Lower leg skin (tissue), 4 donors: ENCODE results near the gene PRKCE. TPM values are rescaled to one million over a fixed set of nuclear protein-coding genes. Genes with fewer than 3 reads are reported as not detected.
"Not testable (repeated sequence)": the region's sequence is repeated elsewhere in the genome, so short reads cannot be mapped to it uniquely, and the experiment has no call there.

Experiments
- DNase-seq, 2 donors: peaks; one replicate each; pipeline ENCODE4 v3.0.0-alpha.2; 2019; ENCODE audit warnings: low spot score in 2 of 2
- H3K4me3 ChIP-seq: fragments of 200-600 bp; sonication (generic); 2 replicates; pipeline ENCODE4 v1.5.1; 2017; ENCODE audit warnings: mild to moderate bottlenecking, low read depth; ENCODE audit not compliant: poor library complexity, severe bottlenecking
- CTCF ChIP-seq, 3 donors: fragments of 450-650 bp; IDR thresholded peaks; one replicate each; pipeline ENCODE4 v1.5.1; 2016; ENCODE audit warnings: antibody characterized with exemption in 3 of 3, mild to moderate bottlenecking in 3 of 3, moderate library complexity in 2 of 3
- POLR2A ChIP-seq, 2 donors: fragments of 450-650 bp; IDR thresholded peaks; one replicate each; pipeline ENCODE4 v1.6.1; 2016 to 2017; ENCODE audit warnings: antibody characterized with exemption in 2 of 2, mild to moderate bottlenecking in 1 of 2, moderate library complexity in 1 of 2
- WGBS, 2 donors: methylation state at CpG; one replicate each; pipeline ENCODE4 v1.1.5; 2018; 5-methylcytosine and 5-hydroxymethylcytosine counted together
- intact Hi-C: fragments of 100-400 bp; cut with DNase I; formaldehyde crosslinking; loops from one replicate; pipeline ENCODE4 v1.15.0; 2023; ENCODE audit warnings: low total_unique reads
- total RNA-seq, 4 donors: library from RNA; depleted of rRNA; stranded (reverse); fragments of >200 nt; gene quantifications; one replicate each; pipeline ENCODE4 v1.1.0, GENCODE V29; 2016

PRKCE gene
- total RNA-seq, 4 donors from 2014 or later = 3.5 to 10.3 (median 6.1) TPM

DNA sequence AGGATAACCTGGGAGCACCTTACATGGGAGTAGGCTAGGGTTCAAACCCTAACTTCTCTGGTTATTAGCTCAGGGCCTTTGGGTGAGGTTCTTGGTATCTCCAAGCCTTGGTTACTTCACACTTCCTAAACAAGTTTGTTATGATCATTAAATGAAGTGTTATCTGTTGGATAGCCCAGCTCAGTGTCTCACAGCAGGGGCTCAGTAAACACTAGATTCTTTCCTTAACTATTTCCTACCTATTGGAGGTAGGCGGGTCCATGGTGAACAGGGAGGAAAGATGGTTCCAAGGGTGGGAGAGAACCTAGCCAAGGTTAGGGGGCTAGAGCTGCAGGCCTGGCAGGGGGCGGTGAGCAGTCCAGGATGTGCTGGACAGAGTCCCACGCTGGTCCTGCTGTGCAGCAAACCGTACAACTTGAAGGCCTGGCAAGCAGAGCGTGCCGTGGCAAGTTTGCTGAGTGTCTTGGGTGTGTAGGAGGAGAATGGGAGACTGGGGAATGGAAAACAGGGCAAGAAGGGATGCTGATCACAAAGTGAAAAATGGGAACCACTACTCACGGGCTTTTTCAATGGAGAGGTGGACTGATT, 259.1 kb downstream of the PRKCE start:
- TF ChIP-seq POLR2A (IDR thresholded peaks at IDR 0.05) (no peak), CTCF (IDR thresholded peaks at IDR 0.05) (no peak)
- intact Hi-C loops = no loop called here
- DNase-seq = no peak
- 49 to 52% methylated on average over 7 of the region's 7 CpGs for WGBS, 2 donors
- H3K4me3 ChIP-seq = no peak overlapping the region

GRCh38 chr2:45911538-45911937, 260.1 kb downstream of the PRKCE start:
- WGBS, 2 donors = 91 to 95% methylated on average over 3 of the region's 3 CpGs
- intact Hi-C loops = no loop called here
- TF ChIP-seq CTCF (IDR thresholded peaks at IDR 0.05) = no peak
- TF ChIP-seq POLR2A (IDR thresholded peaks at IDR 0.05) = no peak
- no peak overlapping the region for H3K4me3 ChIP-seq
- DNase-seq = no peak

- no peak for TF ChIP-seq CTCF (IDR thresholded peaks at IDR 0.05)
- no peak for TF ChIP-seq POLR2A (IDR thresholded peaks at IDR 0.05)
- no peak for DNase-seq
- WGBS, 2 donors = 89 to 91% methylated on average over 5 of the region's 5 CpGs
- no peak overlapping the region for H3K4me3 ChIP-seq
- intact Hi-C loops = no loop called here
These were observed 260.6 kb downstream of the PRKCE start for GRCh38 chr2:45912109-45912508.

GRCh38 chr2:45913539-45913938, 262.1 kb downstream of the PRKCE start:
- intact Hi-C loops = no loop called here
- H3K4me3 ChIP-seq = no peak overlapping the region
- WGBS, 2 donors = 79 to 80% methylated on average over 2 of the region's 2 CpGs
- no peak for DNase-seq
- no peak for TF ChIP-seq CTCF (IDR thresholded peaks at IDR 0.05)
- TF ChIP-seq POLR2A (IDR thresholded peaks at IDR 0.05) = no peak

DNA sequence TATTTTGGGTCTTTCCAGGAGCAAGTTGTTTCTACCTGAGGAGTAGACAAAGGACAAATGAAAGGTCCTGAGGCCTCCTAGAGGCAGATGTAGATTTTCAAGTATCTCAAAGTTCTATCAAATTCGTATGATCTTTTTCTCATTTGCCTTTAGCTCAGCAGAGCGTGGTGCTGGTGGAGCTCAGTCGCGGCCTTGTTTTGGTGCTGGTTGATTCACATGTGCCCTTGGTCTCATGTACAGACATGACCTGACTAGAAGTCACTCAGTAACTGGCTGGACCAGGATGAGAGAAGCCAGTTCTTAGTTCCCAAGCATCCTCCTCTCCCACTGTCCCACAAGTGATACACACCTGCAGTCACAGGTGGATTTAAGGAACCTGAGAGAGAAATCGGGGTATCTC, 264.0 kb downstream of the PRKCE start:
- no peak overlapping the region for H3K4me3 ChIP-seq
- WGBS, 2 donors = 78 to 87% methylated on average over 5 of the region's 5 CpGs
- no peak for TF ChIP-seq CTCF (IDR thresholded peaks at IDR 0.05)
- intact Hi-C loops = no loop called here
- DNase-seq = no peak

DNA sequence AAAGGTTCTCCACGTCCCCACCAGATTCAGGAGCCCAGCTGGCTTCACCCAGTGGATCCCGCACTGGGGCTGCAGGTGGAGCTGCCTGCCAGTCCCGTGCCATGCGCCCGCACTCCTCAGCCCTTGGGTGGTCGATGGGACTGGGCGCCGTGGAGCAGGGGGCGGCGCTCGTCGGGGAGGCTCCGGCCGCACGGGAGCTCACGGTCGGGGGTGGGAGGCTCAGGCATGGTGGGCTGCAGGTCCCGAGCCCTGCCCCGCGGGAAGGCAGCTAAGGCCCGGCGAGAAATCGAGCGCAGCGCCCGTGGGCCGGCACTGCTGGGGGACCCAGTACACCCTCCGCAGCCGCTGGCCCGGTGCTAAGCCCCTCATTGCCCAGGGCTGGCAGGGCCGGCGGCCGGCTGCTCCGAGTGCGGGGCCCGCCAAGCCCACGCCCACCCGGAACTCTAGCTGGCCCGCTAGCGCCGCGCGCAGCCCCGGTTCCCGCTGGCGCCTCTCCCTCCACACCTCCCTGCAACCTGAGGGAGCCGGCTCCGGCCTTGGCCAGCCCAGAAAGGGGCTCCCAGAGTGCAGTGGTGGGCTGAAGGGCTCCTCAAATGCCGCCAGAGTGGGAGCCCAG, 266.2 kb downstream of the PRKCE start:
- intact Hi-C loops, DNase-seq: not testable (repeated sequence)
- 96 to 97% methylated on average over 7 to 40 of the region's 49 CpGs for WGBS, 2 donors

More for the DNA sequence above, 266.2 kb downstream of the PRKCE start:
- not testable (repeated sequence) for H3K4me3 ChIP-seq
